Liver (tissue), 3 donors: ENCODE results near the gene GLYATL3.

Experiments used
- RAD21 ChIP-seq, 2 donors: IDR thresholded peaks; 2 replicates each; pipeline ENCODE4 v1.6.1; 2016; ENCODE audit warnings: antibody characterized with exemption in 2 of 2, mild to moderate bottlenecking in 2 of 2
- SP1 ChIP-seq: IDR thresholded peaks from 2 replicates; pipeline ENCODE4 v1.6.1; 2018; ENCODE audit warnings: antibody characterized with exemption, mild to moderate bottlenecking
- TF ChIP-seq, protein P1 (sequence below): fragments of 150-350 bp; IDR thresholded peaks from 2 replicates; pipeline ENCODE4 v1.5.1; 2017; ENCODE audit warnings: improper control_type of control experiment, low read depth, low read length; ENCODE audit not compliant: missing input control
- TF ChIP-seq, protein P2 (sequence below): IDR thresholded peaks from 2 replicates; pipeline ENCODE4 v1.6.1; 2016; ENCODE audit warnings: antibody characterized with exemption
- TF ChIP-seq, protein P3 (sequence below): IDR thresholded peaks from 2 replicates; pipeline ENCODE4 v1.6.1; 2016; ENCODE audit warnings: antibody characterized with exemption
- donor health status: healthy.
- donor health status: healthy.

DNA sequence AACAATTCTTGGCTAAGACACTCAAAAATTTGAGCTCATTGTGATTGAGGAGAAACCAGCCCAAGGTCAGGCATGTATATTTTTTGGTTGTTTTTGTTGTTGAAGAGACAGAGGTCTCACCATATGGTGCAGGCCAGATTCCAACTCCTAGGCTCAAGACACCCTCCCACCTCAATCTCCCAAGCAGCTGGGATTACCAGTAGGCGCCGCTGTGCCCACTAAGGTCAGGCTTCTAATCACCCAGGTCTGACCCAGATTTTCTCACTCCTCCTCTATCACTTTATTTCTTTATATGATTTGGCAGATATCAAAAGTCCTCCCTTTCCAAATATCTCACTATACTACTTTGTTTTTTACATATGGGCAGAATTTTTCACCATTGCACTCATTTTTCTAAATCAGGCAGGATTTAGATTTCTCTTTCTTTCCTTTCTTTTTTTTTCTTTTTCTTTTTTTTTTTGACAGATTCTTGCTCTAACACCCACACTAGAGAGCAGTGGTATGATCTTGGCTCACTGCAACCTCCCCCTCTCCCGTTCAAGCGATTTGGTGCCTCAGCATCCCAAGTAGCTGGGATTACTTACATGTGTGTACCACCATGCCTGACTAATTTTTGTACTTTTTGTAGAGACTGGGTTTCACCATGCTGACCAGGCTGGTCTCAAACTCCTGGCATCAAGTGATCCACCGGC, 49.0 kb downstream of the GLYATL3 start:
- TF ChIP-seq, protein P1, sequence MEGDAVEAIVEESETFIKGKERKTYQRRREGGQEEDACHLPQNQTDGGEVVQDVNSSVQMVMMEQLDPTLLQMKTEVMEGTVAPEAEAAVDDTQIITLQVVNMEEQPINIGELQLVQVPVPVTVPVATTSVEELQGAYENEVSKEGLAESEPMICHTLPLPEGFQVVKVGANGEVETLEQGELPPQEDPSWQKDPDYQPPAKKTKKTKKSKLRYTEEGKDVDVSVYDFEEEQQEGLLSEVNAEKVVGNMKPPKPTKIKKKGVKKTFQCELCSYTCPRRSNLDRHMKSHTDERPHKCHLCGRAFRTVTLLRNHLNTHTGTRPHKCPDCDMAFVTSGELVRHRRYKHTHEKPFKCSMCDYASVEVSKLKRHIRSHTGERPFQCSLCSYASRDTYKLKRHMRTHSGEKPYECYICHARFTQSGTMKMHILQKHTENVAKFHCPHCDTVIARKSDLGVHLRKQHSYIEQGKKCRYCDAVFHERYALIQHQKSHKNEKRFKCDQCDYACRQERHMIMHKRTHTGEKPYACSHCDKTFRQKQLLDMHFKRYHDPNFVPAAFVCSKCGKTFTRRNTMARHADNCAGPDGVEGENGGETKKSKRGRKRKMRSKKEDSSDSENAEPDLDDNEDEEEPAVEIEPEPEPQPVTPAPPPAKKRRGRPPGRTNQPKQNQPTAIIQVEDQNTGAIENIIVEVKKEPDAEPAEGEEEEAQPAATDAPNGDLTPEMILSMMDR = no peak
- TF ChIP-seq, protein P2, sequence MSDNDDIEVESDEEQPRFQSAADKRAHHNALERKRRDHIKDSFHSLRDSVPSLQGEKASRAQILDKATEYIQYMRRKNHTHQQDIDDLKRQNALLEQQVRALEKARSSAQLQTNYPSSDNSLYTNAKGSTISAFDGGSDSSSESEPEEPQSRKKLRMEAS = no peak
- TF ChIP-seq SP1 = no peak
- TF ChIP-seq, protein P3, sequence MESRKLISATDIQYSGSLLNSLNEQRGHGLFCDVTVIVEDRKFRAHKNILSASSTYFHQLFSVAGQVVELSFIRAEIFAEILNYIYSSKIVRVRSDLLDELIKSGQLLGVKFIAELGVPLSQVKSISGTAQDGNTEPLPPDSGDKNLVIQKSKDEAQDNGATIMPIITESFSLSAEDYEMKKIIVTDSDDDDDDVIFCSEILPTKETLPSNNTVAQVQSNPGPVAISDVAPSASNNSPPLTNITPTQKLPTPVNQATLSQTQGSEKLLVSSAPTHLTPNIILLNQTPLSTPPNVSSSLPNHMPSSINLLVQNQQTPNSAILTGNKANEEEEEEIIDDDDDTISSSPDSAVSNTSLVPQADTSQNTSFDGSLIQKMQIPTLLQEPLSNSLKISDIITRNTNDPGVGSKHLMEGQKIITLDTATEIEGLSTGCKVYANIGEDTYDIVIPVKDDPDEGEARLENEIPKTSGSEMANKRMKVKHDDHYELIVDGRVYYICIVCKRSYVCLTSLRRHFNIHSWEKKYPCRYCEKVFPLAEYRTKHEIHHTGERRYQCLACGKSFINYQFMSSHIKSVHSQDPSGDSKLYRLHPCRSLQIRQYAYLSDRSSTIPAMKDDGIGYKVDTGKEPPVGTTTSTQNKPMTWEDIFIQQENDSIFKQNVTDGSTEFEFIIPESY = no peak
- no peak for TF ChIP-seq RAD21 (IDR thresholded peaks at IDR 0.05)
